GM03348 (cell line): ENCODE measurements around the gene MEAK7.

Experiments
- DNase-seq: peaks from one replicate; pipeline ENCODE4 v3.0.0; 2012; ENCODE audit warnings: low spot score

Gene MEAK7, protein sequence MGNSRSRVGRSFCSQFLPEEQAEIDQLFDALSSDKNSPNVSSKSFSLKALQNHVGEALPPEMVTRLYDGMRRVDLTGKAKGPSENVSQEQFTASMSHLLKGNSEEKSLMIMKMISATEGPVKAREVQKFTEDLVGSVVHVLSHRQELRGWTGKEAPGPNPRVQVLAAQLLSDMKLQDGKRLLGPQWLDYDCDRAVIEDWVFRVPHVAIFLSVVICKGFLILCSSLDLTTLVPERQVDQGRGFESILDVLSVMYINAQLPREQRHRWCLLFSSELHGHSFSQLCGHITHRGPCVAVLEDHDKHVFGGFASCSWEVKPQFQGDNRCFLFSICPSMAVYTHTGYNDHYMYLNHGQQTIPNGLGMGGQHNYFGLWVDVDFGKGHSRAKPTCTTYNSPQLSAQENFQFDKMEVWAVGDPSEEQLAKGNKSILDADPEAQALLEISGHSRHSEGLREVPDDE

DNA sequence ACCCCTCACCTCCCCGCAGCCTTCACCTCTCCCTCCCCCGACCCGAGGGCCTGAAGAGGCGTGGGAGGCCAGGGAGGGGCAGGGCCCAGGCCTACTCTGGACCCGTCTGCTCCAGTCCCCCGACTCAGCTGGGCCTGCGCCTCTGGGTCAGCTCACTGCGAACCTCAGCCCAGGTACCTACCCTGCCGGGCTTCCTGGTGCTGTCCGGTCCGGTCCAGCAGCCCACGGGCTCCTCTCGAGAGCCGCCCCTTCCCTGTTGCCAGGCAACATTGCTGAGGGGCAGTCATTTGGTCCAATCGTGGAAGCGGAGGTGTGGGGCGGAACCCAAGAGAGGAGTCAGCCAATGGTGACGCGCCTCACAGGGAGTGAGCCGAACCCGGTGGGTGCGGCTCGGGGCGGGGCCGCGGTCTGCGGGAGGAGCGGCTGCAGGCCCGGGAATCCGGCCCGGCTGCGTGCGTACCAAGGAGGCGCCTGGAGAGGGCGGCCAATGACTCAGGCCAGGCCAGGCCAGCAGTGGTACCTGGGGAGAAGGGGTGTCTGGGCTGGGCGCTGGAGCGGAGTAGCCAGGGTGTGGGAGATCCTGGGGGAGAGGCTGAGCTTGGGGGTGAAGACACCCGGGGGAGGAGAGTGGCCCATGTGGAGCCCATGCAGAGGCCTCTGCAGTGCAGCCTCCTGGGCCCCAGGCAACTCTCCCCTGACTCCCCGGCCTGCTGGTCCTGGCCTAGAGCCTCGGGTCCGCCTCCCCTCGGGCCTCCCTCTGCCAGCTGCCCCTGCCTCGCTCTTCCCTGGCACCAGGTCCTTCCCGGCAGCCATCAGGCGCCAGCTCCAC lies at the start of gene MEAK7:
TSS of gene MEAK7 (minus strand) at position 240 of the 829 bp plus-strand sequence. CDS start 6,573 bp downstream, outside the sequence.
- DNase-seq: peak; percentile 100

DNA sequence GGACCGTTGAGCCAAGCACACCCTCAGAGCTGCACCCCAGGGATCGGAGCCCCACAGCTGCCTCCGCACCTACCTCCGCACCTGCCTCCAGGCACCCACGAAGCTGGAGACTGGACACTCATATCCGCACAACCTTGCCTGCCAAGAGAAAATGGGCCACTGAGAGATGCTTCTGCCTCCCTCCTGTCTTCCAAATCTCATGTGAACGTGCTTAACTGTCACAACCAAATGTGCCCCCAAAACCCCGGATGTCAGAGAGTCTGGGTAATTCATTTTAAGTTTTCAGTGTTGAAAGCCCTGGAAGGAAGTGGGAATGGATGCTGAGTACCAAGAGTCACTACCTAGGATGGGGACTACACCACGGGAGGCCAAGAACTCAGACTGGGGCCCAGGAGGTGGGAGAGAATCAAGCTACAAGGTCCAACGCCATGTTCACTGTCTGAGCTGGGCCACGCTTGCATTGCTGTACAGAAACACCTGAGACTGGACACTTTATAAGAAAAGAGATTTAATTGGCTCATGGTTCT lies 49.5 kb upstream of the MEAK7 start:
- no peak for DNase-seq

DNA sequence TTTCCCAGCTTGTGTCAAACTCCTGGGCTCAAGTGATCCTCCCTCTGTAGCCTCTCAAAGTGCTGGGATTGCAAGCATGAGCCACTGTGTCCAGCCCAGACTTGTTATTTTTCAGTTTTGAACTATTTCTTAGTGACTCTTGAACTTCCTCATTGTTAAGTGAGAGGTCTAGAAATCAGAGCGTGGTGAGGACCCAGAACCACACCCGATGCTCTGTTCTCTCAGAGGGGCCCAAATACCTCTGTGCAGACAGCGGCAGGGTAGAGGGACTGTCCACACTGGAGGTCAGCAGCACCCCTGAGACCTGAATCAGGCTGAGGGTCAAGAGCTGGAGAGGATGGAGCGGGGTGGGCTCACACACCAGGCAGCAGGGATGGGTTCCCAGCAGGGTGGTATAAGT lies 47.7 kb upstream of the MEAK7 start:
- DNase-seq: no peak

DNA sequence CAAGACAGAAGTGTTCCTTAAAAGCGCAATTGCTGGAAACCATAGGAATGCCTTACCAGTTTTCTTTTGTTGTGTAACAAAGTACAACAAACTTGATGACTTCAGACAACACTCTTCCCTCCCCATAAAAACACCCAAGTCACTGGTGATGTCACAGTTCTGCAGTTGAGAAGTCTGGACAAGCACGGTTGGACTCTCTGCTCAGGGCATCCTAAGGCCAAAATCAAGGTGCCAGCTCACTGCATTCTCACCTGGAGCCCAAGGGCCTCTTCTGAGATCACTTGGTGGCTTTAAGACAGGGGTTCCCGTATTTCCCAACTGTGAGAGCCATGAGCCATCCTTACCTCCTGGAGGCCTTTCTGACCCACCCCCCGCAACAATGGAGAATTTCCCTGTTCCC lies 45.6 kb upstream of the MEAK7 start:
- DNase-seq: no peak

GRCh38 chr16:84548971-84549844 lies 44.7 kb upstream of the MEAK7 start:
- no peak for DNase-seq

DNA sequence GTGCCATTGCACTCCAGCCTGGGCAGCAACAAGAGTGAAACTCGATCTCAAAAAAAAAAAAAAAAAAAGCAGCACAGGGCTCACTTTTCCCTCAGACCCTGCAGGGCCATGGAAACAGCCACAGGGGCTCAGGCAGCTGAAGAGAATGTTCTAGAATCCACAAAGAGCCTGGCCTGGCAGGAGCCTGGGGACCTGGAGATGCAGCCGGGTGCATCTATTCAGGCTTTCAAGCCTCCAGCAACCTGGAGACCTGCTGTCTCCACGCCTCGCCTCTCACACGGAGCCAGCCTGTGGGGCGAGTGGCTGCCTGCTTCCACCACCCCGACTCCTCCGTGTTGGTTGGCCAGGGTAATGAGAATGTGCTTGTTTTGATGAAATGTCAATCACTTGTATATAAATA lies 44.0 kb upstream of the MEAK7 start:
- no peak for DNase-seq

DNA sequence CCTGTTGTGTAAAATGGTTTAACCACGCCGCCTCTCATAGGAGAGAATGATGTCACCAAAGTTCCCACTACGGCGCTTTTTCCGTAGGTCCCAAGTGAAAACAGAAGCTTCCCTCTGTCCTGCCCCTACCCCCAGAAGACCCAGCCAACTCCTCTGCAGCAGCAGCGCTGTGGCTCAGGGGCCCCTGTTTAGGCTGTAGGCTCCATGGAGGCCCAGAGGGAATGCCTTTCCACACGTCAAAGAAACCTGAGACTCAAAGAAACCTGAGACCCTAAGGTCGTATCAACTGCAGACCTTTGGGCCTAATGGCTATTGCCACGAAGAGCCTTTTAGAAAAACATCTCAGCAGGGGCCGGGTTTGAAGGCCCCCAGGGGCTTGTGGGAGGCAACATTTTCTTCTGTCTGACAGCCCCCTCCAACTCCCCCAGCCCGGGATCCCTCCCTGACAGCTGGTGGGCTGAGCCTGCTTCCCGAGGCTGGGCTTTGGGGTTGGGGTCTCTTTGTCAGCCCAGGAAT lies 43.1 kb upstream of the MEAK7 start:
- no peak for DNase-seq

- no peak for DNase-seq
Measured at GRCh38 chr16:84546669-84547545, 42.4 kb upstream of the MEAK7 start.

- DNase-seq: no peak
Measured at GRCh38 chr16:84545114-84545737, 40.8 kb upstream of the MEAK7 start.

DNA sequence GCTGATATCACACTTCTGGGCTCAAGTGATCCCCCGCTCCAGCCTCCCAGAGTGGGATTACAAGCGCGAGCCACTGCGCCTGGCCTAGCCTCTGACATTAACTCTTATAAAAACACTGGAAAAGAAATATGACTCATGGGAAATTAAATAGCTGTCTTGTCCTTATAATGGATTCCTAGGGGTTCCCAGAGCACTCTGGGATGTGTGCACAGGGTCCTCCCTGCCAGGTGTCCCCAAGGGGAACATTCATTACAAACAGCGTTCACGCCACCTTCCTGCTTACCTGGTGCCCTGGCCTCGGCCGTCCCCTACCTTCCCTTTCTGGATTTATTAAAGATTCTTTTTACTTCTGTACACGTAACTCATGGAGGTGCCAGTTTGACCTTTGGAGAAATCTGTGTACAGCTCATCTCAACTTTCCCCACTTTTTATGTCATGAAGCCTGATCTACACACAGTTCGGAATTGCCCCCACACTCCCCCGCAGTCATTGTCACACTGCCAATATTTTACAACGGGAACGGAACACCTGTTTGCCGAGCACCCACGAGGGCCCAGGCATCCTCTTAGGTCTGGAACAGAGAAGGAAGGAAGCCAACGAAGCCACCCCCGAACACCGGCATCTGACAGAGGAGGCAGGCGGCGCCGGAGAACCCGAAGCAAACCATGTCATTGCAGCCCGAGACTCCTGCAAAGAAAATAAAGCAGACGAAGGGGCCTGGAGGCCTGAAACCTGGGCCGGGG lies 39.7 kb upstream of the MEAK7 start:
- DNase-seq: no peak

DNA sequence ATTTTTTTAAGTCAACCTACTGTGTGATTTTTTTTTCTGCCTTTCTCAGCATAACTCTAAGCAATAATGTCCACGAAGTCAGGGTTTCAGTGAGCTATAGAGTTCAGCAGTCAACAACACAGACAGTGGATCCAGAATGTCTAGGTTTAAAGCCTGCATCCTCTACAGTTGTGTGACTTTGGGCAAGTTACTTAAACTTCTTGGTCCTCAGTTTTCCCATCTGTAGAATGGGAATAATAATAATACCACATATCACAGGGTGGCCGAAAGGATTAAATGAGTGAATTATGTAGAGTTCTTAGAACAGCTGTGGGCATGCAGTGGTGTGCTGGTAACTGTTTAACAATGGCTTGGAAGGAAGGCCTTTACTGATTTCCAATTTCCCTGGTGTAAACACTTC lies 38.8 kb upstream of the MEAK7 start:
- no peak for DNase-seq

DNA sequence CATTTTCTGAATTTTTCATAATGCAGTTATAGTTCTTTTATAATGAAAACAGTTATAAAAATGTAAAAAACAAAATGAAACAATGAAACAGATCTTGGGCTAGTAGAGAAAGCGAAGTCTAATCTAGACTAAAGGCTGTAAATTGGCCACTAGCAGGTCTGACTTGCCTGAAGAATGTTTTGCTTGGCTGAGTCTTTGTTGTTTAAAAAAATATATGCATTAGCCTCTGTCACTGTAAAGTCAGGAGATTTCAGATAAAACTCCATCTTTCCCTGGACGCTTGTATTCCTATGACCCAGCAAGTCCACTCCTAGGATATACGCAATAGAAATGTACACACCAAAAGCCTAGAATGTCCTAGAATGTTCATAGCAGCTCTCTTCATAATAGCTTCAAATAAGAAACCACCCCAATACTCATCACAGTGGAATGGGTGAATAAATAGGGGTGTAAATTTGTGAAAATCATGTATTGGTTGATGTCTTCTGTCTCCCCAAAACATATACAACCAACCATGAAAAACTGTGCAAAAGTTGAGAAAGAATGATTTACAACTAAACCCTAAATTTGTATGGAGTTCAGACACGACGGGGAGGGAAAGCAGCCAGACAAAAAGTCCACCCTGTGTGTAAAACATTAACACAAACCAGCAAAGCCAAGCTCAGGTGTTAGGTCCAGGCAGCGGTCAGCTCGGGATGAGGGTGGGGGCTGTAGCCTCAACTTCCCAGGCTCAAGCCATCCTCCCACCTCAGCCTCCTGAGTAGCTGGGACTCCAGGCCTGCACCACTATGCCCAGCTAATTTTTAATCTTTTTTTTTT lies 37.7 kb upstream of the MEAK7 start:
- DNase-seq: no peak

DNA sequence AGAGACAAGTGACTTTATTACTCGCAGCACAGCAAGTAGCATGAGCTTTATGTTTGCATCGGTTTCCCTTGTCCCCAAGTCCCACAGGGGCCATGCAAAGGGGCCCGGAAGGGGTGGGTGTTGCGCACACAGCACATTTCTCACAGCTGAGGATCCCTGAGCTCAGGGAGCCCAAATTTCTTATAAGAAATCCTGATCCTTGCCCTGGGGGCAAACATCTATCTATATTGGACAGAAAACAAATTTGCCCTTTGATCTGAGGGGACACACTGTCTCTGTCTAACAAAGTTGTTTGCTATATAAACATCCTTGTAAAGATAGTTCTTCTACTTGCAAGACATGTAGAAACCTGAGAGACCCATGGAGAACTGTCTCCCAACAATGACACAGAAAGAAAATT lies 35.7 kb upstream of the MEAK7 start:
- no peak for DNase-seq

DNA sequence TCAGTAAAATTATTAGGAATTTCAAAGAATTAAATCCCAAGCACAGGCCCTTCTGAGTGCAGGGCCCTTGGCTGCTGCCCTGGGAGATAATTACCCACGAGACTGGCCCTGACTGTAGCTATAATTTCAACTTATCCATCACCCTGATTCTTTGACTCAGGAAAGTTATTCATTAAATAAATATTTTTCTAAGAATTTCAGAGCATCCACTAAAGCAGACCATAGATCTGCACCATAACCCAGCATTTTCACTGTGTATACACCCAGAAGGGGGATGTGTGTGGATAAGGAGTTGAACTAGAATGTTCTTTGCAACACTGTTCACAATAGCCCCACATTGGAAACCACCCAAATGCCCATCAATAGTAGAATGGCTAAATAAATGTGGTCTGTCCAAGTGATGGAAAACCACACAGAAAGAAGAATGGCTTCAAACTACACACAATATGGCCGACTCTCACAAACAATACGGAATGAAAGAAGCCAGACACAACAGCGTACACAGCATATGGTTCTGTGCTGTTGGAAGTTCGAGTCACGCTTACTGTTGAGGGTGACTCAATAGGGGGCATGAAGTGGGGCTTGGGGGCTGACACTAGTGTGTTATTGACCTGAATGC lies 33.9 kb upstream of the MEAK7 start:
- no peak for DNase-seq

DNA sequence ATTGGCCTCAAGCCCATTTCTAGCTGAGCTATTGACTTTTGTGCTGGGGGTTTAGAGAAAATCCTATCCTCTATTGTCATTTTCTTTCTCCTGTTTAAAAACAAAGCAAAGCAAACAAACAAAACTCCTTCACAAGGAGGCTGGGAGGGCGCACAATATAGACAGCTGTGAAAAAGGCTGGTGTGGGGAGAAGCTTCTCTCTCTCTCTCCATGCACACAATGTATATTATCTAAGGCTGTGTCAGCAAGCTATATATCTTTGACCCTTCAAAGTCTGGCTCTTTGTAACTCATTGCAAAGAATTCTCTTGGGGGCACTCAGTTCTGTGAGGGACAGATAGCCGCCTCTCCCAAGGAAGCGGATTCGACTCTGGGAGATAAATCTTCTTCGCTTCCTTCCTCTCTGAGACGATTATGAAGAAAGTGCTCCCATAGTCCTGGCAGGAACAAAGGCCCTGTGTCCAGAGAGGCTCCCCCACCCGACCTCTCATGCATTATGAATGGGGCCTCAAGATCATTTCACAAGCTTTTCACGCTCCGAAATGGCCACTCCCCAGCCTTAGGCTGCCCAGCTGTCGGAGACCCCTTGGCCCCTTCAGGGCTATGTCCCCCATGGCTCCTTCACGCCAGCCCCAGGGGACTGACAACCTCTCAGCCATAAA lies 33.2 kb upstream of the MEAK7 start:
- no peak for DNase-seq

GRCh38 chr16:84535851-84536250 lies 31.4 kb upstream of the MEAK7 start:
- no peak for DNase-seq

- no peak for DNase-seq
Measured at GRCh38 chr16:84535408-84535807, 30.9 kb upstream of the MEAK7 start.

GRCh38 chr16:84534815-84535214 lies 30.4 kb upstream of the MEAK7 start:
- no peak for DNase-seq
